Activated CD8-positive, alpha-beta T cell treated with anti-CD3 and anti-CD28 coated beads, Interleukin-2, amount 10 ng/mL, durations not matched to agents 7 days and 5 days (primary cell): ENCODE results near the gene SAC3D1. TPM values are rescaled to one million over a fixed set of nuclear protein-coding genes. Genes with fewer than 3 reads are reported as not detected.

Source experiments
- ATAC-seq: fragments of 150-1000 bp; cut with Tn5 transposase; one replicate; pipeline ENCODE4 v1.10.0; 2021; ENCODE audit warnings: moderate library complexity
- CTCF ChIA-PET: fragments of 350-600 bp; sonication (Branson Sonifier 250); formaldehyde crosslinking; loops from one replicate; lab custom pipeline; 2021; ENCODE audit warnings: antibody characterized with exemption; lab: Charles Lee
- POLR2A ChIA-PET: fragments of 350-600 bp; sonication (Branson Sonifier 250); formaldehyde crosslinking; loops from one replicate; lab custom pipeline; 2021; ENCODE audit warnings: antibody characterized with exemption; lab: Charles Lee
- DNase-seq: peaks from one replicate; pipeline ENCODE4 v3.0.0-alpha.2; 2020
- H3K27ac Mint-ChIP-seq: one replicate; pipeline ENCODE4 v1.8.0; 2021; ENCODE audit warnings: mild to moderate bottlenecking, mixed read lengths
- H3K27me3 Mint-ChIP-seq: one replicate; pipeline ENCODE4 v1.8.0; 2021; ENCODE audit warnings: low read depth, mixed read lengths
- H3K36me3 Mint-ChIP-seq: one replicate; pipeline ENCODE4 v1.8.0; 2021; ENCODE audit warnings: low read depth, mixed read lengths
- H3K4me1 Mint-ChIP-seq: one replicate; pipeline ENCODE4 v1.8.0; 2021; ENCODE audit warnings: low read depth, mixed read lengths
- H3K4me3 Mint-ChIP-seq: one replicate; pipeline ENCODE4 v1.8.0; 2021; ENCODE audit warnings: mild to moderate bottlenecking, mixed read lengths
- H3K9me3 Mint-ChIP-seq: one replicate; pipeline ENCODE4 v1.8.0; 2022; ENCODE audit warnings: mixed read lengths; ENCODE audit not compliant: insufficient read depth
- total RNA-seq, 2 experiments: library from RNA; stranded (reverse); gene quantifications; one replicate each; pipeline ENCODE4 v1.2.3, GENCODE V29; 2021

SAC3D1 gene
- total RNA-seq, 2 experiments from 2014 or later, result 36.3 to 36.6 TPM

- ChIA-PET POLR2A (interaction anchor here (1.4 kb wide), 1 partner anchor 49 kb away, joined by 4 read pairs; no protein-coding TSS in a partner anchor), CTCF (interaction anchor here (1.0 to 1.5 kb wide), 2 partner anchors 51 to 73 kb away, joined by 3 to 5 read pairs; no protein-coding TSS in a partner anchor)
- peaks cover 12% of the 10 kb centered on the region for H3K36me3 Mint-ChIP-seq
- H3K9me3 Mint-ChIP-seq, result no peaks in the 10 kb centered on the region
- DNase-seq, result no peak
- H3K4me3 Mint-ChIP-seq, result peak overlapping the region; percentile 66
- peaks cover 37% of the 10 kb centered on the region for H3K4me1 Mint-ChIP-seq
- peak overlapping the region; percentile 77 for H3K27ac Mint-ChIP-seq
- ATAC-seq, result peak; percentile 63
- no peaks in the 10 kb centered on the region for H3K27me3 Mint-ChIP-seq
These were observed 6.8 kb downstream of the SAC3D1 start for GRCh38 chr11:65047581-65048422.

- Mint-ChIP-seq H3K4me3 (no peak overlapping the region), H3K27ac (no peak overlapping the region), H3K36me3 (no peaks in the 10 kb centered on the region), H3K9me3 (no peaks in the 10 kb centered on the region), H3K27me3 (peaks cover 4% of the 10 kb centered on the region), H3K4me1 (peaks cover 35% of the 10 kb centered on the region)
- DNase-seq (no peak), ATAC-seq (no peak)
- ChIA-PET POLR2A (no interaction called here), CTCF (no interaction called here)
These were observed 10.4 kb downstream of the SAC3D1 start for GRCh38 chr11:65051398-65051858.

GRCh38 chr11:65053827-65054508 lies 13.0 kb downstream of the SAC3D1 start:
- H3K36me3 Mint-ChIP-seq, result no peaks in the 10 kb centered on the region
- ATAC-seq (peak; percentile 45), DNase-seq (no peak)
- peak overlapping the region; percentile 51 for H3K4me3 Mint-ChIP-seq
- ChIA-PET CTCF (no interaction called here), POLR2A (interaction anchor here (0.8 kb wide), 1 partner anchor 13 kb away, joined by 4 read pairs; the partner anchor contains the start of gene SAC3D1)
- H3K4me1 Mint-ChIP-seq, result peaks cover 14% of the 10 kb centered on the region
- peak overlapping the region; percentile 75 for H3K27ac Mint-ChIP-seq
- no peaks in the 10 kb centered on the region for H3K9me3 Mint-ChIP-seq
- peaks cover 4% of the 10 kb centered on the region for H3K27me3 Mint-ChIP-seq

GRCh38 chr11:65055538-65055937 lies 14.5 kb downstream of the SAC3D1 start:
- ChIA-PET CTCF (no interaction called here), POLR2A (no interaction called here)
- no peak overlapping the region for H3K4me3 Mint-ChIP-seq
- H3K9me3 Mint-ChIP-seq, result no peaks in the 10 kb centered on the region
- no peak overlapping the region for H3K27ac Mint-ChIP-seq
- H3K36me3 Mint-ChIP-seq, result no peaks in the 10 kb centered on the region
- H3K27me3 Mint-ChIP-seq, result peaks cover 4% of the 10 kb centered on the region
- DNase-seq, result no peak
- ATAC-seq, result no peak
- H3K4me1 Mint-ChIP-seq, result peaks cover 21% of the 10 kb centered on the region

GRCh38 chr11:65056999-65057398 lies 16.0 kb downstream of the SAC3D1 start:
- H3K9me3 Mint-ChIP-seq, result no peaks in the 10 kb centered on the region
- ChIA-PET CTCF (interaction anchor here (1.5 kb wide), 1 partner anchor 43 kb away, joined by 5 read pairs; the partner anchor contains the start of gene ARL2), POLR2A (interaction anchor here (0.6 to 1.2 kb wide), 2 partner anchors 24 to 26 kb away, joined by 4 read pairs; partner anchors contain the start of gene CDCA5)
- H3K4me3 Mint-ChIP-seq, result no peak overlapping the region
- peaks cover 28% of the 10 kb centered on the region for H3K4me1 Mint-ChIP-seq
- no peak for DNase-seq
- no peaks in the 10 kb centered on the region for H3K36me3 Mint-ChIP-seq
- no peak overlapping the region for H3K27ac Mint-ChIP-seq
- H3K27me3 Mint-ChIP-seq, result peaks cover 4% of the 10 kb centered on the region
- ATAC-seq, result no peak

GRCh38 chr11:65057526-65057925 lies 16.5 kb downstream of the SAC3D1 start:
- Mint-ChIP-seq H3K4me3 (no peak overlapping the region), H3K27me3 (peaks cover 4% of the 10 kb centered on the region), H3K4me1 (peaks cover 28% of the 10 kb centered on the region), H3K36me3 (no peaks in the 10 kb centered on the region), H3K9me3 (no peaks in the 10 kb centered on the region), H3K27ac (no peak overlapping the region)
- DNase-seq (no peak), ATAC-seq (no peak)
- CTCF ChIA-PET, result interaction anchor here (1.5 kb wide), 1 partner anchor 43 kb away, joined by 5 read pairs; the partner anchor contains the start of gene ARL2
- POLR2A ChIA-PET, result interaction anchor here (1.2 kb wide), 1 partner anchor 26 kb away, joined by 4 read pairs; the partner anchor contains the start of gene CDCA5

GRCh38 chr11:65058012-65058411 lies 17.0 kb downstream of the SAC3D1 start:
- Mint-ChIP-seq H3K27ac (no peak overlapping the region), H3K36me3 (no peaks in the 10 kb centered on the region), H3K4me3 (no peak overlapping the region), H3K27me3 (peaks cover 4% of the 10 kb centered on the region), H3K4me1 (peaks cover 28% of the 10 kb centered on the region), H3K9me3 (no peaks in the 10 kb centered on the region)
- CTCF ChIA-PET, result interaction anchor here (1.5 kb wide), 1 partner anchor 44 kb away, joined by 5 read pairs; the partner anchor contains the start of gene ARL2
- POLR2A ChIA-PET, result interaction anchor here (0.6 to 1.2 kb wide), 2 partner anchors 25 to 442 kb away, joined by 3 to 4 read pairs; partner anchors contain the start of gene CDCA5
- ATAC-seq (no peak), DNase-seq (no peak)

GRCh38 chr11:65058419-65059054 lies 17.5 kb downstream of the SAC3D1 start, which contains the start of gene NAALADL1:
TSS of gene NAALADL1 (minus strand) at chr11:65058553. CDS start at chr11:65058521, 32 bp downstream.
- Mint-ChIP-seq H3K9me3 (no peaks in the 10 kb centered on the region), H3K36me3 (no peaks in the 10 kb centered on the region), H3K4me3 (no peak within 1 kb of the TSS), H3K4me1 (peaks cover 24% of the 10 kb centered on the region), H3K27me3 (peaks cover 4% of the 10 kb centered on the region), H3K27ac (no peak within 1 kb of the TSS)
- ChIA-PET CTCF (interaction anchor here (1.5 kb wide), 1 partner anchor 44 kb away, joined by 5 read pairs; the partner anchor contains the start of gene ARL2), POLR2A (interaction anchor here (0.6 kb wide), 1 partner anchor 441 kb away, joined by 3 read pairs; no protein-coding TSS in a partner anchor)
- ATAC-seq (no peak), DNase-seq (no peak)

GRCh38 chr11:65059523-65059922 lies 18.5 kb downstream of the SAC3D1 start:
- H3K4me1 Mint-ChIP-seq, result peaks cover 14% of the 10 kb centered on the region
- ATAC-seq, result no peak
- no peaks in the 10 kb centered on the region for H3K9me3 Mint-ChIP-seq
- ChIA-PET CTCF (no interaction called here), POLR2A (no interaction called here)
- no peaks in the 10 kb centered on the region for H3K36me3 Mint-ChIP-seq
- H3K4me3 Mint-ChIP-seq, result no peak overlapping the region
- DNase-seq, result no peak
- no peak overlapping the region for H3K27ac Mint-ChIP-seq
- H3K27me3 Mint-ChIP-seq, result peaks cover 5% of the 10 kb centered on the region

GRCh38 chr11:65059959-65060824 lies 19.2 kb downstream of the SAC3D1 start:
- no peak for DNase-seq
- Mint-ChIP-seq H3K36me3 (no peaks in the 10 kb centered on the region), H3K27me3 (peaks cover 5% of the 10 kb centered on the region), H3K4me1 (peaks cover 14% of the 10 kb centered on the region), H3K9me3 (no peaks in the 10 kb centered on the region), H3K27ac (peak overlapping the region; percentile 28), H3K4me3 (no peak overlapping the region)
- CTCF ChIA-PET, result no interaction called here
- POLR2A ChIA-PET, result no interaction called here
- no peak for ATAC-seq
